Measurements from ENCODE around the gene TBL1XR1.

GRCh38 chr3:176995946-176996345, 201.3 kb downstream of the TBL1XR1 start:
- TF ChIP-seq, protein P1, sequence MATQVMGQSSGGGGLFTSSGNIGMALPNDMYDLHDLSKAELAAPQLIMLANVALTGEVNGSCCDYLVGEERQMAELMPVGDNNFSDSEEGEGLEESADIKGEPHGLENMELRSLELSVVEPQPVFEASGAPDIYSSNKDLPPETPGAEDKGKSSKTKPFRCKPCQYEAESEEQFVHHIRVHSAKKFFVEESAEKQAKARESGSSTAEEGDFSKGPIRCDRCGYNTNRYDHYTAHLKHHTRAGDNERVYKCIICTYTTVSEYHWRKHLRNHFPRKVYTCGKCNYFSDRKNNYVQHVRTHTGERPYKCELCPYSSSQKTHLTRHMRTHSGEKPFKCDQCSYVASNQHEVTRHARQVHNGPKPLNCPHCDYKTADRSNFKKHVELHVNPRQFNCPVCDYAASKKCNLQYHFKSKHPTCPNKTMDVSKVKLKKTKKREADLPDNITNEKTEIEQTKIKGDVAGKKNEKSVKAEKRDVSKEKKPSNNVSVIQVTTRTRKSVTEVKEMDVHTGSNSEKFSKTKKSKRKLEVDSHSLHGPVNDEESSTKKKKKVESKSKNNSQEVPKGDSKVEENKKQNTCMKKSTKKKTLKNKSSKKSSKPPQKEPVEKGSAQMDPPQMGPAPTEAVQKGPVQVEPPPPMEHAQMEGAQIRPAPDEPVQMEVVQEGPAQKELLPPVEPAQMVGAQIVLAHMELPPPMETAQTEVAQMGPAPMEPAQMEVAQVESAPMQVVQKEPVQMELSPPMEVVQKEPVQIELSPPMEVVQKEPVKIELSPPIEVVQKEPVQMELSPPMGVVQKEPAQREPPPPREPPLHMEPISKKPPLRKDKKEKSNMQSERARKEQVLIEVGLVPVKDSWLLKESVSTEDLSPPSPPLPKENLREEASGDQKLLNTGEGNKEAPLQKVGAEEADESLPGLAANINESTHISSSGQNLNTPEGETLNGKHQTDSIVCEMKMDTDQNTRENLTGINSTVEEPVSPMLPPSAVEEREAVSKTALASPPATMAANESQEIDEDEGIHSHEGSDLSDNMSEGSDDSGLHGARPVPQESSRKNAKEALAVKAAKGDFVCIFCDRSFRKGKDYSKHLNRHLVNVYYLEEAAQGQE (IDR thresholded peaks at IDR 0.05; ENCODE audit: insufficient read depth in 1 of 2, low read depth in 2 of 2, low read length in 1 of 2): no peak
- no peak for TF ChIP-seq POLR2AphosphoS5 (IDR thresholded peaks at IDR 0.05; ENCODE audit: low read depth, low read length)
- TF ChIP-seq, protein P2, sequence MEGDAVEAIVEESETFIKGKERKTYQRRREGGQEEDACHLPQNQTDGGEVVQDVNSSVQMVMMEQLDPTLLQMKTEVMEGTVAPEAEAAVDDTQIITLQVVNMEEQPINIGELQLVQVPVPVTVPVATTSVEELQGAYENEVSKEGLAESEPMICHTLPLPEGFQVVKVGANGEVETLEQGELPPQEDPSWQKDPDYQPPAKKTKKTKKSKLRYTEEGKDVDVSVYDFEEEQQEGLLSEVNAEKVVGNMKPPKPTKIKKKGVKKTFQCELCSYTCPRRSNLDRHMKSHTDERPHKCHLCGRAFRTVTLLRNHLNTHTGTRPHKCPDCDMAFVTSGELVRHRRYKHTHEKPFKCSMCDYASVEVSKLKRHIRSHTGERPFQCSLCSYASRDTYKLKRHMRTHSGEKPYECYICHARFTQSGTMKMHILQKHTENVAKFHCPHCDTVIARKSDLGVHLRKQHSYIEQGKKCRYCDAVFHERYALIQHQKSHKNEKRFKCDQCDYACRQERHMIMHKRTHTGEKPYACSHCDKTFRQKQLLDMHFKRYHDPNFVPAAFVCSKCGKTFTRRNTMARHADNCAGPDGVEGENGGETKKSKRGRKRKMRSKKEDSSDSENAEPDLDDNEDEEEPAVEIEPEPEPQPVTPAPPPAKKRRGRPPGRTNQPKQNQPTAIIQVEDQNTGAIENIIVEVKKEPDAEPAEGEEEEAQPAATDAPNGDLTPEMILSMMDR (IDR thresholded peaks at IDR 0.05): no peak
- TF ChIP-seq SIN3A (IDR thresholded peaks at IDR 0.05; ENCODE audit: borderline replicate concordance, insufficient read depth, low read depth, low read length): no peak
- TF ChIP-seq TCF7L2 (IDR thresholded peaks at IDR 0.05; ENCODE audit: low read depth, low read length): no peak

Data from Panc1 (cell line).